ENCODE data around the gene MYL5.

MYL5 gene

GRCh38 chr4:660401-660800 lies 13.9 kb upstream of the MYL5 start:
- no peak overlapping the region for H3K4me3 ChIP-seq (ENCODE audit: low read depth, low read length)

GRCh38 chr4:661231-661630 lies 13.1 kb upstream of the MYL5 start:
- TF ChIP-seq CTCF (IDR thresholded peaks at IDR 0.05; ENCODE audit: low read depth, low read length), result no peak
- no peak overlapping the region for H3K4me3 ChIP-seq (ENCODE audit: low read depth, low read length)

More at GRCh38 chr4:660401-660800, 13.9 kb upstream of the MYL5 start:
- TF ChIP-seq CTCF (IDR thresholded peaks at IDR 0.05; ENCODE audit: low read depth, low read length), result no peak

GRCh38 chr4:661881-662761 lies 12.2 kb upstream of the MYL5 start:
- H3K4me3 ChIP-seq (ENCODE audit: low read depth, low read length), result no peak overlapping the region
- TF ChIP-seq CTCF (IDR thresholded peaks at IDR 0.05; ENCODE audit: low read depth, low read length), result no peak

GRCh38 chr4:663046-663437 lies 11.3 kb upstream of the MYL5 start:
- no peak overlapping the region for H3K4me3 ChIP-seq (ENCODE audit: low read depth, low read length)
- TF ChIP-seq CTCF (IDR thresholded peaks at IDR 0.05; ENCODE audit: low read depth, low read length), result no peak

- no peak for TF ChIP-seq CTCF (IDR thresholded peaks at IDR 0.05; ENCODE audit: low read depth, low read length)
- no peak overlapping the region for H3K4me3 ChIP-seq (ENCODE audit: low read depth, low read length)
Observed at GRCh38 chr4:663438-664428, 10.6 kb upstream of the MYL5 start.

GRCh38 chr4:664713-665231 lies 9.6 kb upstream of the MYL5 start:
- TF ChIP-seq CTCF (IDR thresholded peaks at IDR 0.05; ENCODE audit: low read depth, low read length), result no peak
- no peak overlapping the region for H3K4me3 ChIP-seq (ENCODE audit: low read depth, low read length)

All from WI38 (cell line).